GM12878 (cell line): ENCODE measurements around the gene SLC39A5. TPM values are rescaled to one million over a fixed set of nuclear protein-coding genes. Genes with fewer than 3 reads are reported as not detected.

Experiments
- ATF3 ChIP-seq: IDR thresholded peaks from 2 replicates; pipeline ENCODE4 v1.6.1; 2011; ENCODE audit warnings: low read depth, mild to moderate bottlenecking, low read length, moderate library complexity, borderline replicate concordance; ENCODE audit errors: extremely low read depth
- BCL11A ChIP-seq: IDR thresholded peaks from 2 replicates; pipeline ENCODE4 v1.6.1; 2011; ENCODE audit warnings: low read depth, low read length
- BHLHE40 ChIP-seq, 2 experiments: fragments of 450-650 bp in 1 of 2; IDR thresholded peaks; 2 replicates each; pipeline ENCODE4 v1.6.1; 2011 to 2017; ENCODE audit warnings: low read depth in 2 of 2, borderline replicate concordance in 1 of 2, improper control_type of control experiment in 1 of 2, low read length in 1 of 2, mild to moderate bottlenecking in 1 of 2
- CHD1 ChIP-seq: IDR thresholded peaks from 2 replicates; pipeline ENCODE4 v1.6.1; 2012; ENCODE audit warnings: low read depth, low read length, improper control_type of control experiment
- CHD2 ChIP-seq: IDR thresholded peaks from 2 replicates; pipeline ENCODE4 v1.6.1; 2011; ENCODE audit warnings: low read depth, low read length, improper control_type of control experiment, borderline replicate concordance
- ESRRA ChIP-seq: IDR thresholded peaks from 2 replicates; pipeline ENCODE4 v1.6.1; 2012; ENCODE audit warnings: mild to moderate bottlenecking, low read length, improper control_type of control experiment
- GABPA ChIP-seq: IDR thresholded peaks from 2 replicates; pipeline ENCODE4 v1.6.1; 2014; ENCODE audit warnings: antibody characterized with exemption, low read depth, mild to moderate bottlenecking, inconsistent platforms
- HCFC1 ChIP-seq: fragments of 150-350 bp; IDR thresholded peaks from 2 replicates; pipeline ENCODE4 v1.6.1; 2014; ENCODE audit warnings: low read length
- HDAC6 ChIP-seq: fragments of 200-600 bp; sonication (generic); IDR thresholded peaks from one replicate; pipeline ENCODE4 v1.8.0; 2017; ENCODE audit warnings: antibody characterized with exemption; ENCODE audit not compliant: unreplicated experiment
- IKZF1 ChIP-seq: fragments of 450-650 bp; conservative IDR thresholded peaks from 2 replicates; pipeline ENCODE4 v1.6.1; 2017; ENCODE audit warnings: antibody characterized with exemption, mild to moderate bottlenecking
- JUND ChIP-seq: IDR thresholded peaks from 2 replicates; pipeline ENCODE4 v1.6.1; 2012; ENCODE audit warnings: low read depth, mild to moderate bottlenecking, low read length, improper control_type of control experiment, moderate library complexity
- KDM1A ChIP-seq: fragments of 200-600 bp; sonication (generic); IDR thresholded peaks from 2 replicates; pipeline ENCODE4 v1.6.1; 2016; ENCODE audit warnings: borderline replicate concordance
- PRDM15 ChIP-seq: fragments of 450-650 bp; formaldehyde crosslinking; IDR thresholded peaks from 2 replicates; pipeline ENCODE4 v1.4.0; 2020; ENCODE audit warnings: mild to moderate bottlenecking, moderate library complexity
- RELA ChIP-seq: fragments of 450-650 bp; IDR thresholded peaks from 2 replicates; pipeline ENCODE4 v1.8.0; 2014; ENCODE audit warnings: borderline replicate concordance; ENCODE audit not compliant: partially characterized antibody
- SIN3A ChIP-seq: IDR thresholded peaks from 2 replicates; pipeline ENCODE4 v1.6.1; 2012; ENCODE audit warnings: low read depth, low read length, improper control_type of control experiment
- SREBF1 ChIP-seq: IDR thresholded peaks from 2 replicates; pipeline ENCODE4 v1.6.1; 2012; ENCODE audit warnings: mild to moderate bottlenecking, low read length
- TBL1XR1 ChIP-seq: IDR thresholded peaks from 2 replicates; pipeline ENCODE4 v1.6.1; 2012; ENCODE audit warnings: low read depth, low read length, improper control_type of control experiment
- TCF7 ChIP-seq: IDR thresholded peaks from 2 replicates; pipeline ENCODE4 v1.6.1; 2014; ENCODE audit warnings: antibody characterized with exemption, borderline replicate concordance
- USF1 ChIP-seq: IDR thresholded peaks from 2 replicates; pipeline ENCODE4 v1.6.1; 2011; ENCODE audit warnings: borderline replicate concordance, low read depth, mild to moderate bottlenecking, moderate library complexity, mixed read lengths, low read length; ENCODE audit not compliant: insufficient read depth; ENCODE audit errors: extremely low read length
- ZNF24 ChIP-seq: fragments of 450-650 bp; IDR thresholded peaks from 2 replicates; pipeline ENCODE4 v1.6.1; 2017; ENCODE audit warnings: antibody characterized with exemption, mild to moderate bottlenecking
- ZNF384 ChIP-seq: IDR thresholded peaks from 2 replicates; pipeline ENCODE4 v1.6.1; 2012; ENCODE audit warnings: low read depth, mild to moderate bottlenecking, low read length, improper control_type of control experiment, borderline replicate concordance
- polyA plus RNA-seq, 11 experiments: library from polyadenylated mRNA; depleted of rRNA in 4 of 11; unstranded in 6 of 11; stranded (reverse) in 5 of 11; fragments of >200 nt; fragmentation: Nextera tagmentation in 4 of 11; fragmentation: Illumina TruSeq in 1 of 11; extraction: Ambion mirVana in 4 of 11; extraction: Trizol in 1 of 11; gene quantifications; 1 replicate in 1 of 11; 2 replicates in 10 of 11; pipeline versions ENCODE4 v1.2.1 to v1.2.3, GENCODE V29; 2011 to 2016; ENCODE audit warnings: inconsistent platforms in 2 of 11, missing spikeins in 2 of 11, low read depth in 1 of 11
- total RNA-seq, 4 experiments: library from RNA; depleted of rRNA in 3 of 4; stranded (reverse); fragments of >200 nt in 3 of 4; fragmentation: Illumina TruSeq in 1 of 4; extraction: Trizol in 1 of 4; gene quantifications; 2 replicates each; pipeline versions ENCODE4 v1.2.1 to v1.2.3, GENCODE V29; 2013 to 2021
- TF ChIP-seq, protein P1 (sequence below): fragments of 450-650 bp; IDR thresholded peaks from 2 replicates; pipeline ENCODE4 v1.6.1; 2016; ENCODE audit warnings: mild to moderate bottlenecking, moderate library complexity, borderline replicate concordance

The SLC39A5 gene
- total and polyA plus RNA-seq, 10 of the 15 experiments (the other 5 are each of a cell fraction or from before 2014, with no cell fraction given), result 0.15 to 0.56 (median 0.15) TPM; not detected in 7

GRCh38 chr12:56258068-56258819 is 28.4 kb downstream of the SLC39A5 start, which contains the start of gene ANKRD52 (continued):
- TF ChIP-seq, protein P1, sequence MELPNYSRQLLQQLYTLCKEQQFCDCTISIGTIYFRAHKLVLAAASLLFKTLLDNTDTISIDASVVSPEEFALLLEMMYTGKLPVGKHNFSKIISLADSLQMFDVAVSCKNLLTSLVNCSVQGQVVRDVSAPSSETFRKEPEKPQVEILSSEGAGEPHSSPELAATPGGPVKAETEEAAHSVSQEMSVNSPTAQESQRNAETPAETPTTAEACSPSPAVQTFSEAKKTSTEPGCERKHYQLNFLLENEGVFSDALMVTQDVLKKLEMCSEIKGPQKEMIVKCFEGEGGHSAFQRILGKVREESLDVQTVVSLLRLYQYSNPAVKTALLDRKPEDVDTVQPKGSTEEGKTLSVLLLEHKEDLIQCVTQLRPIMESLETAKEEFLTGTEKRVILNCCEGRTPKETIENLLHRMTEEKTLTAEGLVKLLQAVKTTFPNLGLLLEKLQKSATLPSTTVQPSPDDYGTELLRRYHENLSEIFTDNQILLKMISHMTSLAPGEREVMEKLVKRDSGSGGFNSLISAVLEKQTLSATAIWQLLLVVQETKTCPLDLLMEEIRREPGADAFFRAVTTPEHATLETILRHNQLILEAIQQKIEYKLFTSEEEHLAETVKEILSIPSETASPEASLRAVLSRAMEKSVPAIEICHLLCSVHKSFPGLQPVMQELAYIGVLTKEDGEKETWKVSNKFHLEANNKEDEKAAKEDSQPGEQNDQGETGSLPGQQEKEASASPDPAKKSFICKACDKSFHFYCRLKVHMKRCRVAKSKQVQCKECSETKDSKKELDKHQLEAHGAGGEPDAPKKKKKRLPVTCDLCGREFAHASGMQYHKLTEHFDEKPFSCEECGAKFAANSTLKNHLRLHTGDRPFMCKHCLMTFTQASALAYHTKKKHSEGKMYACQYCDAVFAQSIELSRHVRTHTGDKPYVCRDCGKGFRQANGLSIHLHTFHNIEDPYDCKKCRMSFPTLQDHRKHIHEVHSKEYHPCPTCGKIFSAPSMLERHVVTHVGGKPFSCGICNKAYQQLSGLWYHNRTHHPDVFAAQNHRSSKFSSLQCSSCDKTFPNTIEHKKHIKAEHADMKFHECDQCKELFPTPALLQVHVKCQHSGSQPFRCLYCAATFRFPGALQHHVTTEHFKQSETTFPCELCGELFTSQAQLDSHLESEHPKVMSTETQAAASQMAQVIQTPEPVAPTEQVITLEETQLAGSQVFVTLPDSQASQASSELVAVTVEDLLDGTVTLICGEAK, result no peak; the same call in 1 of the 2 replicates
- TF ChIP-seq RELA (no peak), IKZF1 (peak; percentile 86), HDAC6 (no peak), USF1 (no peak), CHD2 (no peak), SIN3A (peak; percentile 80), BHLHE40 (IDR thresholded peaks at IDR 0.05; ENCODE audit: borderline replicate concordance in 1 of 2, low read depth in 2 of 2, low read length in 1 of 2) (peak; percentile 8 to 88; a peak in 2 of 4 replicates), BCL11A (no peak), JUND (no peak), ESRRA (no peak), ZNF24 (peak; percentile 59; the same call in 1 of the 2 replicates), HCFC1 (no peak), CHD1 (0 out of 2 replicates have a peak, but pooled peaks have one; percentile 60), TBL1XR1 (no peak), GABPA (no peak), TCF7 (no peak), ZNF384 (no peak), KDM1A (no peak), ATF3 (no peak), SREBF1 (no peak), PRDM15 (CRISPR knock-in tag) (no peak)
